Thymus (tissue), 11 donors: ENCODE data around the gene QRFP. TPM values are rescaled to one million over a fixed set of nuclear protein-coding genes. Genes with fewer than 3 reads are reported as not detected.

Experiments used
- DNase-seq, 9 donors: peaks; one replicate each; pipeline ENCODE4 v3.0.0-alpha.2; 2013; ENCODE audit warnings: low spot score in 9 of 9, low read depth in 6 of 9, missing footprints in 1 of 9
- H3K27ac ChIP-seq, 2 donors: one replicate each; pipeline ENCODE4 v1.5.1; 2013; ENCODE audit warnings: control low read depth in 1 of 2, low read depth in 1 of 2, low read length in 1 of 2, mild to moderate bottlenecking in 1 of 2, moderate library complexity in 1 of 2
- H3K27me3 ChIP-seq, 2 donors: one replicate each; pipeline ENCODE4 v1.5.1; 2013; ENCODE audit warnings: low read length in 1 of 2; ENCODE audit not compliant: control insufficient read depth in 2 of 2, insufficient read depth in 1 of 2
- H3K36me3 ChIP-seq, 2 donors: one replicate each; pipeline ENCODE4 v1.5.1; 2013; ENCODE audit warnings: low read length in 1 of 2, mild to moderate bottlenecking in 1 of 2, moderate library complexity in 1 of 2; ENCODE audit not compliant: control insufficient read depth in 2 of 2, insufficient read depth in 2 of 2
- H3K4me1 ChIP-seq, 2 donors: one replicate each; pipeline ENCODE4 v1.5.1; 2013; ENCODE audit warnings: low read length in 2 of 2; ENCODE audit not compliant: control insufficient read depth in 2 of 2, insufficient read depth in 2 of 2
- H3K4me3 ChIP-seq, 2 donors: one replicate each; pipeline ENCODE4 v1.5.1; 2013; ENCODE audit warnings: low read length in 2 of 2, control low read depth in 1 of 2, mild to moderate bottlenecking in 1 of 2
- H3K9me3 ChIP-seq, 2 donors: one replicate each; pipeline ENCODE4 v1.5.1; 2013; ENCODE audit warnings: low read length in 1 of 2, mild to moderate bottlenecking in 1 of 2; ENCODE audit not compliant: control insufficient read depth in 2 of 2, insufficient read depth in 1 of 2
- WGBS: extraction: QIAGEN DNeasy Blood & Tissue Kit; methylation state at CpG from one replicate; pipeline ENCODE4 v1.1.7; 2013; 5-methylcytosine and 5-hydroxymethylcytosine counted together
- polyA plus RNA-seq: library from polyadenylated mRNA; stranded (reverse); fragments of 200-250 nt; gene quantifications from one replicate; pipeline ENCODE4 v1.2.3, GENCODE V29; 2013
- total RNA-seq: library from RNA; stranded (reverse); fragments of 120-200 nt; gene quantifications from one replicate; pipeline ENCODE4 v1.2.4, GENCODE V29; 2013
- donor health status: healthy.

The QRFP gene
- total and polyA plus RNA-seq, 2 donors = 0.05 to 0.21 TPM

- Histone ChIP-seq H3K36me3 (peaks cover 60 to 72% of the 10 kb centered on the region in 2 donors), H3K4me1 (no peaks in the 10 kb centered on the region), H3K9me3 (no peaks in the 10 kb centered on the region), H3K27ac (no peak overlapping the region), H3K27me3 (no peaks in the 10 kb centered on the region), H3K4me3 (no peak overlapping the region)
- 97% methylated on average over 9 of the region's 9 CpGs for WGBS
- DNase-seq = no peak
Observed at GRCh38 chr9:130879863-130880411, 16.7 kb downstream of the QRFP start.

GRCh38 chr9:130878295-130878694 is 18.3 kb downstream of the QRFP start:
- Histone ChIP-seq H3K27me3 (no peaks in the 10 kb centered on the region), H3K36me3 (peaks cover 64 to 72% of the 10 kb centered on the region in 2 donors), H3K4me1 (no peaks in the 10 kb centered on the region), H3K9me3 (no peaks in the 10 kb centered on the region), H3K4me3 (no peak overlapping the region), H3K27ac (no peak overlapping the region)
- no peak for DNase-seq
- 97% methylated on average over 6 of the region's 6 CpGs for WGBS

- DNase-seq = no peak
- Histone ChIP-seq H3K9me3 (no peaks in the 10 kb centered on the region), H3K27ac (no peak overlapping the region), H3K4me3 (no peak overlapping the region), H3K36me3 (peaks cover 70 to 77% of the 10 kb centered on the region in 2 donors), H3K4me1 (no peaks in the 10 kb centered on the region), H3K27me3 (no peaks in the 10 kb centered on the region)
- WGBS = 97% methylated on average over 6 of the region's 6 CpGs
Observed at GRCh38 chr9:130877300-130877699, 19.3 kb downstream of the QRFP start.

GRCh38 chr9:130874783-130875182 is 21.8 kb downstream of the QRFP start:
- Histone ChIP-seq H3K36me3 (peaks cover 49 to 64% of the 10 kb centered on the region in 2 donors), H3K27me3 (no peaks in the 10 kb centered on the region), H3K9me3 (no peaks in the 10 kb centered on the region), H3K27ac (no peak overlapping the region), H3K4me3 (no peak overlapping the region), H3K4me1 (no peaks in the 10 kb centered on the region)
- DNase-seq = no peak
- WGBS = 88% methylated on average over 5 of the region's 5 CpGs

GRCh38 chr9:130873966-130874365 is 22.6 kb downstream of the QRFP start:
- H3K27me3 ChIP-seq = no peaks in the 10 kb centered on the region
- no peak overlapping the region for H3K27ac ChIP-seq
- H3K36me3 ChIP-seq = peaks cover 48 to 58% of the 10 kb centered on the region in 2 donors
- no peak for DNase-seq
- no peak overlapping the region for H3K4me3 ChIP-seq
- H3K9me3 ChIP-seq = no peaks in the 10 kb centered on the region
- 97% methylated on average over 8 of the region's 8 CpGs for WGBS
- H3K4me1 ChIP-seq = no peaks in the 10 kb centered on the region

GRCh38 chr9:130872912-130873503 is 23.6 kb downstream of the QRFP start:
- Histone ChIP-seq H3K36me3 (peaks cover 42 to 50% of the 10 kb centered on the region in 2 donors), H3K27ac (no peak overlapping the region), H3K9me3 (no peaks in the 10 kb centered on the region), H3K27me3 (no peaks in the 10 kb centered on the region), H3K4me1 (no peaks in the 10 kb centered on the region), H3K4me3 (no peak overlapping the region)
- DNase-seq = no peak
- WGBS = 96% methylated on average over 15 of the region's 15 CpGs

GRCh38 chr9:130872508-130872907 is 24.1 kb downstream of the QRFP start:
- no peaks in the 10 kb centered on the region for H3K4me1 ChIP-seq
- peaks cover 40 to 50% of the 10 kb centered on the region in 2 donors for H3K36me3 ChIP-seq
- no peak for DNase-seq
- no peak overlapping the region for H3K27ac ChIP-seq
- H3K4me3 ChIP-seq = no peak overlapping the region
- H3K27me3 ChIP-seq = no peaks in the 10 kb centered on the region
- H3K9me3 ChIP-seq = no peaks in the 10 kb centered on the region
- 98% methylated on average over 9 of the region's 9 CpGs for WGBS

- no peak for DNase-seq
- H3K4me1 ChIP-seq = no peaks in the 10 kb centered on the region
- no peak overlapping the region for H3K27ac ChIP-seq
- peaks cover 37 to 46% of the 10 kb centered on the region in 2 donors for H3K36me3 ChIP-seq
- H3K27me3 ChIP-seq = no peaks in the 10 kb centered on the region
- H3K4me3 ChIP-seq = no peak overlapping the region
- H3K9me3 ChIP-seq = no peaks in the 10 kb centered on the region
- 98% methylated on average over 15 of the region's 15 CpGs for WGBS
Observed at GRCh38 chr9:130872093-130872492, 24.5 kb downstream of the QRFP start.

GRCh38 chr9:130871395-130872062 is 25.1 kb downstream of the QRFP start:
- DNase-seq = no peak
- 96% methylated on average over 10 of the region's 10 CpGs for WGBS
- peaks cover 37 to 42% of the 10 kb centered on the region in 2 donors for H3K36me3 ChIP-seq
- H3K27ac ChIP-seq = no peak overlapping the region
- no peaks in the 10 kb centered on the region for H3K4me1 ChIP-seq
- H3K9me3 ChIP-seq = no peaks in the 10 kb centered on the region
- H3K4me3 ChIP-seq = no peak overlapping the region
- no peaks in the 10 kb centered on the region for H3K27me3 ChIP-seq
